ENCODE results near the gene PANK3.

Gene PANK3

GRCh38 chr5:168614661-168615060 lies 35.5 kb upstream of the PANK3 start:
- Histone ChIP-seq H3K27me3 (ENCODE audit: insufficient read depth, poor library complexity, severe bottlenecking) (peaks cover 3% of the 10 kb centered on the region), H3K4me3 (replicated peaks; ENCODE audit: insufficient read depth, low read length) (no peak overlapping the region), H3K27ac (replicated peaks) (no peak overlapping the region)
- TF ChIP-seq CTCF (IDR thresholded peaks at IDR 0.05; ENCODE audit: insufficient read depth, low read length) (no peak), SPI1 (IDR thresholded peaks at IDR 0.05; ENCODE audit: borderline replicate concordance, low read depth) (no peak), POLR2AphosphoS5 (IDR thresholded peaks at IDR 0.05; ENCODE audit: low read depth) (no peak), REST (IDR thresholded peaks at IDR 0.05; ENCODE audit: insufficient replicate concordance, low read depth) (no peak), GABPA (IDR thresholded peaks at IDR 0.05; ENCODE audit: low read depth) (no peak)
- no peak for DNase-seq (ENCODE audit: low read depth in 1 of 2, low spot score in 1 of 2)

- DNase-seq (ENCODE audit: low read depth in 1 of 2, low spot score in 1 of 2): no peak
- Histone ChIP-seq H3K4me3 (replicated peaks; ENCODE audit: insufficient read depth, low read length) (no peak overlapping the region), H3K27me3 (ENCODE audit: insufficient read depth, poor library complexity, severe bottlenecking) (peaks cover 3% of the 10 kb centered on the region), H3K27ac (replicated peaks) (no peak overlapping the region)
- TF ChIP-seq SPI1 (IDR thresholded peaks at IDR 0.05; ENCODE audit: borderline replicate concordance, low read depth) (no peak), REST (IDR thresholded peaks at IDR 0.05; ENCODE audit: insufficient replicate concordance, low read depth) (no peak), CTCF (IDR thresholded peaks at IDR 0.05; ENCODE audit: insufficient read depth, low read length) (no peak), POLR2AphosphoS5 (IDR thresholded peaks at IDR 0.05; ENCODE audit: low read depth) (no peak), GABPA (IDR thresholded peaks at IDR 0.05; ENCODE audit: low read depth) (no peak)
Measured at GRCh38 chr5:168613996-168614395, 34.8 kb upstream of the PANK3 start.

- Histone ChIP-seq H3K27ac (replicated peaks) (no peak overlapping the region), H3K27me3 (ENCODE audit: insufficient read depth, poor library complexity, severe bottlenecking) (peaks cover 3% of the 10 kb centered on the region), H3K4me3 (replicated peaks; ENCODE audit: insufficient read depth, low read length) (no peak overlapping the region)
- TF ChIP-seq CTCF (IDR thresholded peaks at IDR 0.05; ENCODE audit: insufficient read depth, low read length) (no peak), POLR2AphosphoS5 (IDR thresholded peaks at IDR 0.05; ENCODE audit: low read depth) (no peak)
- no peak for DNase-seq (ENCODE audit: low read depth in 1 of 2, low spot score in 1 of 2)
Measured at GRCh38 chr5:168613396-168613795, 34.2 kb upstream of the PANK3 start.

- no peak overlapping the region for H3K4me3 ChIP-seq (replicated peaks; ENCODE audit: insufficient read depth, low read length)
- no peak overlapping the region for H3K27ac ChIP-seq (replicated peaks)
- DNase-seq (ENCODE audit: low read depth in 1 of 2, low spot score in 1 of 2): no peak
- no peak for TF ChIP-seq CTCF (IDR thresholded peaks at IDR 0.05; ENCODE audit: insufficient read depth, low read length)
- TF ChIP-seq SPI1 (IDR thresholded peaks at IDR 0.05; ENCODE audit: borderline replicate concordance, low read depth): no peak
- no peak for TF ChIP-seq REST (IDR thresholded peaks at IDR 0.05; ENCODE audit: insufficient replicate concordance, low read depth)
- no peak for TF ChIP-seq POLR2AphosphoS5 (IDR thresholded peaks at IDR 0.05; ENCODE audit: low read depth)
- TF ChIP-seq GABPA (IDR thresholded peaks at IDR 0.05; ENCODE audit: low read depth): no peak
- peaks cover 3% of the 10 kb centered on the region for H3K27me3 ChIP-seq (ENCODE audit: insufficient read depth, poor library complexity, severe bottlenecking)
Measured at GRCh38 chr5:168612996-168613395, 33.8 kb upstream of the PANK3 start.
